Mucosa of descending colon (tissue), 3 donors: ENCODE results near the gene VPS37D. TPM values are rescaled to one million over a fixed set of nuclear protein-coding genes. Genes with fewer than 3 reads are reported as not detected.
A peak's percentile ranks its signal among the peaks of the same experiment; 100 is the strongest.
"Not testable (repeated sequence)": the region's sequence is repeated elsewhere in the genome, so short reads cannot be mapped to it uniquely, and the experiment has no call there.

Experiments
- ATAC-seq: fragments of 200-7000 bp; cut with Tn5 transposase; one replicate; pipeline ENCODE4 v1.9.1; 2020; ENCODE audit warnings: mild to moderate bottlenecking, moderate library complexity
- DNase-seq, 3 donors: peaks; one replicate each; pipeline ENCODE4 v3.0.0-alpha.2; 2020
- H3K36me3 ChIP-seq: fragments of 200-600 bp; one replicate; pipeline ENCODE4 v1.8.0; 2021; ENCODE audit warnings: low read depth, mild to moderate bottlenecking
- H3K4me1 ChIP-seq: fragments of 200-600 bp; one replicate; pipeline ENCODE4 v1.8.0; 2021; ENCODE audit warnings: low read depth, mild to moderate bottlenecking
- H3K4me3 ChIP-seq: fragments of 200-600 bp; one replicate; pipeline ENCODE4 v1.8.0; 2021; ENCODE audit warnings: mild to moderate bottlenecking
- H3K9me3 ChIP-seq: fragments of 200-600 bp; one replicate; pipeline ENCODE4 v1.8.0; 2021; ENCODE audit warnings: mild to moderate bottlenecking
- intact Hi-C, 2 donors: fragments of 100-400 bp; cut with DNase I in 1 of 2; cut with micrococcal nuclease in 1 of 2; formaldehyde crosslinking; loops; one replicate each; pipeline versions ENCODE4 v1.11.0 to v1.11.1; 2022; cut with DNase I, micrococcal nuclease
- total RNA-seq, 3 donors: library from RNA; stranded (reverse); fragmentation: NEBNext Ultra II Directional in 2 of 3; extraction: Animal tissue kit (Norgen Biotek cat#: 25700) in 2 of 3; gene quantifications; one replicate each; pipeline versions ENCODE4 v1.2.1 to v1.2.4, GENCODE V29; 2021 to 2023
- TF ChIP-seq, protein P1 (sequence below): fragments of 200-600 bp; IDR thresholded peaks from one replicate; pipeline ENCODE4 v1.8.0; 2022; ENCODE audit warnings: antibody characterized with exemption, mild to moderate bottlenecking
- donor health status: DM: no; HTN: no; CAD: no; lungs with moderate emphysema.
- donor health status: DM: no; HTN: no; CAD: no.
- donor health status: DM: no; HTN: yes; CAD: no.

VPS37D gene
- total RNA-seq, 3 donors from 2014 or later, result 0.48 to 3.3 TPM; not detected in 1

GRCh38 chr7:73669858-73670385 is 2.3 kb downstream of the VPS37D start:
- TF ChIP-seq, protein P1, sequence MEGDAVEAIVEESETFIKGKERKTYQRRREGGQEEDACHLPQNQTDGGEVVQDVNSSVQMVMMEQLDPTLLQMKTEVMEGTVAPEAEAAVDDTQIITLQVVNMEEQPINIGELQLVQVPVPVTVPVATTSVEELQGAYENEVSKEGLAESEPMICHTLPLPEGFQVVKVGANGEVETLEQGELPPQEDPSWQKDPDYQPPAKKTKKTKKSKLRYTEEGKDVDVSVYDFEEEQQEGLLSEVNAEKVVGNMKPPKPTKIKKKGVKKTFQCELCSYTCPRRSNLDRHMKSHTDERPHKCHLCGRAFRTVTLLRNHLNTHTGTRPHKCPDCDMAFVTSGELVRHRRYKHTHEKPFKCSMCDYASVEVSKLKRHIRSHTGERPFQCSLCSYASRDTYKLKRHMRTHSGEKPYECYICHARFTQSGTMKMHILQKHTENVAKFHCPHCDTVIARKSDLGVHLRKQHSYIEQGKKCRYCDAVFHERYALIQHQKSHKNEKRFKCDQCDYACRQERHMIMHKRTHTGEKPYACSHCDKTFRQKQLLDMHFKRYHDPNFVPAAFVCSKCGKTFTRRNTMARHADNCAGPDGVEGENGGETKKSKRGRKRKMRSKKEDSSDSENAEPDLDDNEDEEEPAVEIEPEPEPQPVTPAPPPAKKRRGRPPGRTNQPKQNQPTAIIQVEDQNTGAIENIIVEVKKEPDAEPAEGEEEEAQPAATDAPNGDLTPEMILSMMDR, result no peak
- no peak for ATAC-seq
- no peaks in the 10 kb centered on the region for H3K36me3 ChIP-seq
- no peaks in the 10 kb centered on the region for H3K9me3 ChIP-seq
- intact Hi-C loops, result loop anchor here in 1 of 2 donors (10.0 kb wide), 1 partner anchor 65 kb away; no protein-coding TSS in a partner anchor
- DNase-seq, result no peak
- no peak overlapping the region for H3K4me3 ChIP-seq
- H3K4me1 ChIP-seq, result peaks cover 5% of the 10 kb centered on the region

DNA sequence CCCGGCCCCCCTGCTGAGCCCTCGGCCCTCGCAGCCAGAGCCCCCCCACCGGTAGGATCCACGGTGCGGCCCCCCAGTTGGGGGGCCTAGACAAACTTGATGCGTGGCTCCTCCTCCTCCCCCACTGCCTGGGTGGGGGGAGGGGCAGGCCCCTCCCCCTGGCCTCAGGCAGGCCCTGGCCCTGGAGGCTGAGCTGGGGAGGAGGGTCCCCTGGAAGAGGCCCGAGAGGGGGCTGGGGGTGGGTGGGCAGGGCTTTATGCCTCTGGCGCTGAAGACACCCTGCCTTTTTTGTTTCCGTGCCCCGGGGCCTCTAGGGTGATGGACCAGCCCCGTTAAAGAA is 3.7 kb downstream of the VPS37D start:
- TF ChIP-seq, protein P1, result no peak
- Histone ChIP-seq H3K4me1 (peaks cover 5% of the 10 kb centered on the region), H3K4me3 (no peak overlapping the region), H3K9me3 (no peaks in the 10 kb centered on the region), H3K36me3 (no peaks in the 10 kb centered on the region)
- intact Hi-C loops, result loop anchor here in 1 of 2 donors (10.0 kb wide), 1 partner anchor 66 kb away; no protein-coding TSS in a partner anchor
- ATAC-seq (no peak), DNase-seq (no peak)

DNA sequence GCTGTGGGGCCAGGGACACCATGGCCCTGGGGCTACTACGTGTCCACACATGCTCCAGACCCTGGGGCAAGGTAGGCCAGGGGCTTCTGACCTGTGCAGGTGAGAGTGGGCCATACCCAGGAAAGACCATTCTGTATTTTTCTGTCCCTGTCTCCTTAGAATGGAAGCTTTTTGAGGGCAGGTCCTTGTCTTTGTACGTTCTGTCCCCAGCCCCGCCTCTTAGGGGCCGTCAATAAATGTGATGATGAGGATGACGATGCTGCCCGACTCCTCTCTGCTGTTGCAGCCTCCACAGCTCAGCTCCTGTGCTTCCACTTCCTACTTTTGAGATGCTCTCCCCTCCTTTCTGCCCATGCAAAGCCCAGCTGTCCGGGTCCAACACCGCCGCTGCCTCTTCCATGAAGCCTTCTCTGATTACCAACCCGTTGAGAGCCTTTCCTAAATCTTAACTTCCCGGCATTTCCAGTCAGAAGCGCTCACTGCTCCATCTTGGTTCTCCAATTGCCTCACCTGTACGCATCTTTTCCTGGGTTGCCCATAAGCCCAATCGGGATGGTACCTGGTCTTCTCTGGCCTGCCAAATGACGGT is 4.3 kb downstream of the VPS37D start:
- TF ChIP-seq, protein P1, result no peak
- no peak for DNase-seq
- no peaks in the 10 kb centered on the region for H3K36me3 ChIP-seq
- ATAC-seq, result no peak
- peaks cover 5% of the 10 kb centered on the region for H3K4me1 ChIP-seq
- H3K4me3 ChIP-seq, result no peak overlapping the region
- intact Hi-C loops, result loop anchor here in 1 of 2 donors (10.0 kb wide), 1 partner anchor 67 kb away; no protein-coding TSS in a partner anchor
- no peaks in the 10 kb centered on the region for H3K9me3 ChIP-seq

- intact Hi-C loops, result loop anchor here in 1 of 2 donors (10.0 kb wide), 1 partner anchor 70 kb away; no protein-coding TSS in a partner anchor
- Histone ChIP-seq H3K4me3 (no peak overlapping the region), H3K9me3 (no peaks in the 10 kb centered on the region), H3K36me3 (no peaks in the 10 kb centered on the region), H3K4me1 (no peaks in the 10 kb centered on the region)
- TF ChIP-seq, protein P1, result no peak
- ATAC-seq (no peak), DNase-seq (no peak)
These were observed 7.0 kb downstream of the VPS37D start for GRCh38 chr7:73674468-73675124.

- not testable (repeated sequence) for DNase-seq, H3K4me1 ChIP-seq, H3K36me3 ChIP-seq, H3K4me3 ChIP-seq, H3K9me3 ChIP-seq
- intact Hi-C loops, result loop anchor here in 1 of 2 donors (10.0 kb wide), 1 partner anchor 71 kb away; no protein-coding TSS in a partner anchor
- peak; percentile 25 for ATAC-seq
These were observed 8.4 kb downstream of the VPS37D start for GRCh38 chr7:73676062-73676461.

DNA sequence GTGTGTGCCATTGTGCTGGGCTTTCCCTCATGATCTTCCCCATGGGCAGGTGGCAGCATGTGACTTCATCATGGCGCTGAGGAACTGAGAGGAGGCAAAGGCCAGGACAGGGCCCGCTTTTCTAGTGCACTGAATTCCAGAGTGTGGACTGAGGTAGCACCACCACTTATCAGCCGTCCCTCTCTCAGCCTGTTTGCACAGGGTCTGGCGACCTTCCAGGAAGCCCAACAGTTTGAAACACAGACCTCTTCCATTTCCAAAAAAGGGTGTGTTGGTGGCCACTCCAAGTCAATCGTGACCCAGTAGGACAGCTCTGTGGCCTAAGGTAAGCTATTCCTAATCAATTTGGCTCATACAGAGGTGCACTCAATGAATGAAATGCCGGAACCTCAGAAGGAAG is 11.2 kb downstream of the VPS37D start:
- H3K9me3 ChIP-seq, result no peaks in the 10 kb centered on the region
- intact Hi-C loops, result loop anchor here in 1 of 2 donors (10.0 kb wide), 1 partner anchor 74 kb away; no protein-coding TSS in a partner anchor
- H3K4me3 ChIP-seq, result no peak overlapping the region
- no peak for DNase-seq
- TF ChIP-seq, protein P1, result no peak
- H3K36me3 ChIP-seq, result no peaks in the 10 kb centered on the region
- peaks cover 18% of the 10 kb centered on the region for H3K4me1 ChIP-seq
- ATAC-seq, result no peak
